ENCODE measurements around the gene C10orf90.

C10orf90 gene

GRCh38 chr10:126533644-126534043, 136.8 kb downstream of the C10orf90 start:
- no peak for DNase-seq

- no peak for DNase-seq
Observed at GRCh38 chr10:126528315-126528835, 142.1 kb downstream of the C10orf90 start.

- no peak for DNase-seq
Observed at GRCh38 chr10:126527645-126528314, 142.7 kb downstream of the C10orf90 start.

GRCh38 chr10:126525326-126525725, 145.2 kb downstream of the C10orf90 start:
- DNase-seq = no peak

- DNase-seq = no peak
Observed at GRCh38 chr10:126524526-126524925, 146.0 kb downstream of the C10orf90 start.

- no peak for DNase-seq
Observed at GRCh38 chr10:126523071-126523470, 147.4 kb downstream of the C10orf90 start.

- no peak for DNase-seq
Observed at GRCh38 chr10:126521399-126521798, 149.1 kb downstream of the C10orf90 start.

- no peak for DNase-seq
Observed at GRCh38 chr10:126520751-126521317, 149.7 kb downstream of the C10orf90 start.

- DNase-seq = no peak
Observed at GRCh38 chr10:126519992-126520391, 150.5 kb downstream of the C10orf90 start.

GRCh38 chr10:126519185-126519584, 151.3 kb downstream of the C10orf90 start:
- no peak for DNase-seq

- no peak for DNase-seq
Observed at GRCh38 chr10:126518218-126519080, 152.0 kb downstream of the C10orf90 start.

- no peak for DNase-seq
Observed at GRCh38 chr10:126516515-126516914, 154.0 kb downstream of the C10orf90 start.

GRCh38 chr10:126511917-126512479, 158.5 kb downstream of the C10orf90 start:
- no peak for DNase-seq

GRCh38 chr10:126509182-126509581, 161.3 kb downstream of the C10orf90 start:
- no peak for DNase-seq

GRCh38 chr10:126508535-126509040, 161.9 kb downstream of the C10orf90 start:
- no peak for DNase-seq

- DNase-seq = no peak
Observed at GRCh38 chr10:126504761-126505112, 165.8 kb downstream of the C10orf90 start.

GRCh38 chr10:126504063-126504760, 166.3 kb downstream of the C10orf90 start:
- DNase-seq = no peak

- DNase-seq = no peak
Observed at GRCh38 chr10:126503392-126504062, 167.0 kb downstream of the C10orf90 start.

- no peak for DNase-seq
Observed at GRCh38 chr10:126502441-126502840, 168.1 kb downstream of the C10orf90 start.

GRCh38 chr10:126501828-126502227, 168.7 kb downstream of the C10orf90 start:
- DNase-seq = no peak

GRCh38 chr10:126500866-126501265, 169.6 kb downstream of the C10orf90 start:
- no peak for DNase-seq

GRCh38 chr10:126500185-126500584, 170.3 kb downstream of the C10orf90 start:
- no peak for DNase-seq
